HepG2 (cell line): Measurements from ENCODE around the gene TESK1. TPM values are rescaled to one million over a fixed set of nuclear protein-coding genes. Genes with fewer than 3 reads are reported as not detected.
A peak's percentile ranks its signal among the peaks of the same experiment; 100 is the strongest.

Source experiments
- FOXA3 ChIP-seq: IDR thresholded peaks from 2 replicates; pipeline ENCODE4 v1.6.1; 2016; ENCODE audit warnings: missing genetic modification reagents, missing compliant biosample characterization
- GABPB1 ChIP-seq: IDR thresholded peaks from 2 replicates; pipeline ENCODE4 v1.6.1; 2016; ENCODE audit warnings: mild to moderate bottlenecking, missing genetic modification reagents, moderate library complexity, missing compliant biosample characterization
- JUND ChIP-seq: sonication (generic); formaldehyde crosslinking; IDR thresholded peaks from 2 replicates; pipeline ENCODE4 v1.8.0; 2022; ENCODE audit warnings: mild to moderate bottlenecking, missing genetic modification reagents
- MAFK ChIP-seq, 2 experiments: IDR thresholded peaks in 1 of 2; conservative IDR thresholded peaks in 1 of 2; 2 replicates each; pipeline ENCODE4 v1.6.1; 2011; ENCODE audit warnings: improper control_type of control experiment in 2 of 2, low read length in 2 of 2
- MAZ ChIP-seq, 2 experiments: sonication (generic) in 1 of 2; formaldehyde crosslinking in 1 of 2; IDR thresholded peaks; 2 replicates each; pipeline versions ENCODE4 v1.5.0 to v1.6.1; 2012 to 2020; ENCODE audit warnings: low read depth in 2 of 2, mild to moderate bottlenecking in 2 of 2, borderline replicate concordance in 1 of 2, improper control_type of control experiment in 1 of 2, low read length in 1 of 2, missing genetic modification reagents in 1 of 2, moderate library complexity in 1 of 2
- NFE2L1 ChIP-seq: sonication (generic); formaldehyde crosslinking; IDR thresholded peaks from 2 replicates; pipeline ENCODE4 v1.4.0; 2020; ENCODE audit warnings: missing genetic modification reagents, mild to moderate bottlenecking, borderline replicate concordance
- REL ChIP-seq: sonication (generic); formaldehyde crosslinking; conservative IDR thresholded peaks from 2 replicates; pipeline ENCODE4 v1.8.0; 2022; ENCODE audit warnings: mild to moderate bottlenecking, missing genetic modification reagents, moderate library complexity
- SMAD3 ChIP-seq: sonication (generic); formaldehyde crosslinking; IDR thresholded peaks from 2 replicates; pipeline ENCODE4 v1.4.0; 2020; ENCODE audit warnings: missing genetic modification reagents
- SYNCRIP ChIP-seq: fragments of 200-400 bp; formaldehyde crosslinking; IDR thresholded peaks from 2 replicates; pipeline ENCODE4 v1.6.1; 2018; ENCODE audit warnings: mild to moderate bottlenecking, low read depth, low read length; ENCODE audit not compliant: insufficient read depth
- U2AF2 ChIP-seq: fragments of 200-400 bp; formaldehyde crosslinking; IDR thresholded peaks from 2 replicates; pipeline ENCODE4 v1.6.1; 2017; ENCODE audit warnings: low read depth, mild to moderate bottlenecking, low read length
- YEATS2 ChIP-seq: sonication (generic); formaldehyde crosslinking; IDR thresholded peaks from 2 replicates; pipeline ENCODE4 v1.4.0; 2020; ENCODE audit warnings: missing genetic modification reagents, borderline replicate concordance
- ZNF326 ChIP-seq: sonication (generic); formaldehyde crosslinking; IDR thresholded peaks from 2 replicates; pipeline ENCODE4 v1.4.0; 2020; ENCODE audit warnings: missing genetic modification reagents, borderline replicate concordance
- ZNF557 ChIP-seq: sonication (generic); formaldehyde crosslinking; IDR thresholded peaks from 2 replicates; pipeline ENCODE4 v1.4.0; 2020; ENCODE audit warnings: missing genetic modification reagents
- ZNF605 ChIP-seq: sonication (generic); formaldehyde crosslinking; IDR thresholded peaks from 2 replicates; pipeline ENCODE4 v1.8.0; 2022; ENCODE audit warnings: mild to moderate bottlenecking, missing genetic modification reagents
- ZNF619 ChIP-seq: sonication (generic); formaldehyde crosslinking; IDR thresholded peaks from 2 replicates; pipeline ENCODE4 v1.4.0; 2020; ENCODE audit warnings: mild to moderate bottlenecking, missing genetic modification reagents
- ZNF788 ChIP-seq: sonication (generic); formaldehyde crosslinking; IDR thresholded peaks from 2 replicates; pipeline ENCODE4 v1.5.0; 2020; ENCODE audit warnings: mild to moderate bottlenecking, missing genetic modification reagents, borderline replicate concordance
- ZSCAN22 ChIP-seq: sonication (generic); formaldehyde crosslinking; IDR thresholded peaks from 2 replicates; pipeline ENCODE4 v1.4.0; 2020; ENCODE audit warnings: mild to moderate bottlenecking, missing genetic modification reagents
- polyA plus RNA-seq, 8 experiments: library from polyadenylated mRNA; depleted of rRNA in 3 of 8; stranded (reverse) in 7 of 8; unstranded in 1 of 8; fragments of >200 nt; fragmentation: Illumina TruSeq in 4 of 8; extraction: Trizol in 4 of 8; gene quantifications; 2 replicates each; pipeline versions ENCODE4 v1.2.1 to v1.2.3, GENCODE V29; 2011 to 2016; ENCODE audit warnings: low read depth in 4 of 8, missing spikeins in 1 of 8, mixed read lengths in 1 of 8; ENCODE audit not compliant: insufficient read depth in 1 of 8
- total RNA-seq, 5 experiments: library from RNA; depleted of rRNA; stranded (reverse); fragments of >200 nt; fragmentation: Illumina TruSeq; extraction: Trizol; gene quantifications; 2 replicates each; pipeline ENCODE4 v1.2.3, GENCODE V29; 2016; ENCODE audit warnings: low read depth in 1 of 5
- TF ChIP-seq, protein P1 (sequence below): sonication (generic); formaldehyde crosslinking; IDR thresholded peaks from 2 replicates; pipeline ENCODE4 v1.5.1; 2020; ENCODE audit warnings: mild to moderate bottlenecking, missing genetic modification reagents, moderate library complexity
- TF ChIP-seq, protein P2 (sequence below): sonication (generic); formaldehyde crosslinking; IDR thresholded peaks from 2 replicates; pipeline ENCODE4 v1.9.0; 2021; ENCODE audit warnings: missing genetic modification reagents, mild to moderate bottlenecking, borderline replicate concordance
- TF ChIP-seq, protein P3 (sequence below): sonication (generic); formaldehyde crosslinking; IDR thresholded peaks from 2 replicates; pipeline ENCODE4 v1.5.0; 2020; ENCODE audit warnings: mild to moderate bottlenecking, low read depth, missing genetic modification reagents, borderline replicate concordance
- TF ChIP-seq, protein P4 (sequence below): sonication (generic); IDR thresholded peaks from 2 replicates; pipeline ENCODE4 v1.6.1; 2016; ENCODE audit warnings: low read depth, borderline replicate concordance

TESK1 gene
- total and polyA plus RNA-seq, 2 of the 13 experiments (the other 11 are each of a cell fraction or from before 2014, with no cell fraction given) = 7.3 to 13.6 TPM

DNA sequence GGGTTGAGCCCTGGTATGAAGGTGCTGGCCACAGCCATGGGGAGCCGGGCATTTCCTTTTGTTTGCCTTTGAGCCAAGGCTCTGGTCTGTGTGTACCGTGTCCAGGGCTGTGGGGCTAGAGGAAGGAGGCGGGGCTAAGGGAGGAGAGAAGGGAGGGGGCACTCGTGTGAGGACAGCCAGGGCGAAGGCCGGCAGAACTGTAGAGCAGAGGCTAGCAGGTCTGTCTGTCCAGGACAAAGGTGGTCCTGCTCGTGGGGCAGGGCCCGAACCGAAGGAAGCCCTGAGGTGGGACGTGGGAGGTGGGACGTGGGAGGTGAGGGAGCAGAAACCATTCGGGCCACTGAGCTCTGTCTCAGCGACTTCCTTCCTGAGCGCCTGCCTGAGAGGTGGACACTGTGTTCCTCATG is 41.3 kb upstream of the TESK1 start (continued):
- TF ChIP-seq, protein P1, sequence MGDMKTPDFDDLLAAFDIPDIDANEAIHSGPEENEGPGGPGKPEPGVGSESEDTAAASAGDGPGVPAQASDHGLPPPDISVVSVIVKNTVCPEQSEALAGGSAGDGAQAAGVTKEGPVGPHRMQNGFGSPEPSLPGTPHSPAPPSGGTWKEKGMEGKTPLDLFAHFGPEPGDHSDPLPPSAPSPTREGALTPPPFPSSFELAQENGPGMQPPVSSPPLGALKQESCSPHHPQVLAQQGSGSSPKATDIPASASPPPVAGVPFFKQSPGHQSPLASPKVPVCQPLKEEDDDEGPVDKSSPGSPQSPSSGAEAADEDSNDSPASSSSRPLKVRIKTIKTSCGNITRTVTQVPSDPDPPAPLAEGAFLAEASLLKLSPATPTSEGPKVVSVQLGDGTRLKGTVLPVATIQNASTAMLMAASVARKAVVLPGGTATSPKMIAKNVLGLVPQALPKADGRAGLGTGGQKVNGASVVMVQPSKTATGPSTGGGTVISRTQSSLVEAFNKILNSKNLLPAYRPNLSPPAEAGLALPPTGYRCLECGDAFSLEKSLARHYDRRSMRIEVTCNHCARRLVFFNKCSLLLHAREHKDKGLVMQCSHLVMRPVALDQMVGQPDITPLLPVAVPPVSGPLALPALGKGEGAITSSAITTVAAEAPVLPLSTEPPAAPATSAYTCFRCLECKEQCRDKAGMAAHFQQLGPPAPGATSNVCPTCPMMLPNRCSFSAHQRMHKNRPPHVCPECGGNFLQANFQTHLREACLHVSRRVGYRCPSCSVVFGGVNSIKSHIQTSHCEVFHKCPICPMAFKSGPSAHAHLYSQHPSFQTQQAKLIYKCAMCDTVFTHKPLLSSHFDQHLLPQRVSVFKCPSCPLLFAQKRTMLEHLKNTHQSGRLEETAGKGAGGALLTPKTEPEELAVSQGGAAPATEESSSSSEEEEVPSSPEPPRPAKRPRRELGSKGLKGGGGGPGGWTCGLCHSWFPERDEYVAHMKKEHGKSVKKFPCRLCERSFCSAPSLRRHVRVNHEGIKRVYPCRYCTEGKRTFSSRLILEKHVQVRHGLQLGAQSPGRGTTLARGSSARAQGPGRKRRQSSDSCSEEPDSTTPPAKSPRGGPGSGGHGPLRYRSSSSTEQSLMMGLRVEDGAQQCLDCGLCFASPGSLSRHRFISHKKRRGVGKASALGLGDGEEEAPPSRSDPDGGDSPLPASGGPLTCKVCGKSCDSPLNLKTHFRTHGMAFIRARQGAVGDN = peak; percentile 68
- TF ChIP-seq GABPB1 (CRISPR knock-in tag) (peak; percentile 27; the same call in 1 of the 2 replicates), ZNF619 (CRISPR knock-in tag) (peak; percentile 73; the same call in 1 of the 2 replicates), SYNCRIP (no peak), MAZ (IDR thresholded peaks at IDR 0.05; ENCODE audit: borderline replicate concordance, low read depth, low read length) (peak; percentile 72; the same call in 1 of the 2 replicates), MAZ (CRISPR knock-in tag; IDR thresholded peaks at IDR 0.05; ENCODE audit: low read depth) (peak; percentile 62), YEATS2 (CRISPR knock-in tag) (0 out of 2 replicates have a peak, but pooled peaks have one; percentile 46), ZSCAN22 (CRISPR knock-in tag) (no peak), ZNF788 (CRISPR knock-in tag) (no peak), ZNF326 (CRISPR knock-in tag) (no peak), MAFK (conservative IDR thresholded peaks at IDR 0.05 in 1 of 2, IDR thresholded peaks at IDR 0.05 in 1 of 2; ENCODE audit: low read length in 2 of 2) (no peak), REL (no peak), JUND (no peak), U2AF2 (no peak), ZNF605 (CRISPR knock-in tag) (0 out of 2 replicates have a peak, but pooled peaks have one; percentile 17), FOXA3 (no peak), NFE2L1 (CRISPR knock-in tag) (no peak), ZNF557 (CRISPR knock-in tag) (no peak), SMAD3 (CRISPR knock-in tag) (no peak)
- TF ChIP-seq, protein P2, sequence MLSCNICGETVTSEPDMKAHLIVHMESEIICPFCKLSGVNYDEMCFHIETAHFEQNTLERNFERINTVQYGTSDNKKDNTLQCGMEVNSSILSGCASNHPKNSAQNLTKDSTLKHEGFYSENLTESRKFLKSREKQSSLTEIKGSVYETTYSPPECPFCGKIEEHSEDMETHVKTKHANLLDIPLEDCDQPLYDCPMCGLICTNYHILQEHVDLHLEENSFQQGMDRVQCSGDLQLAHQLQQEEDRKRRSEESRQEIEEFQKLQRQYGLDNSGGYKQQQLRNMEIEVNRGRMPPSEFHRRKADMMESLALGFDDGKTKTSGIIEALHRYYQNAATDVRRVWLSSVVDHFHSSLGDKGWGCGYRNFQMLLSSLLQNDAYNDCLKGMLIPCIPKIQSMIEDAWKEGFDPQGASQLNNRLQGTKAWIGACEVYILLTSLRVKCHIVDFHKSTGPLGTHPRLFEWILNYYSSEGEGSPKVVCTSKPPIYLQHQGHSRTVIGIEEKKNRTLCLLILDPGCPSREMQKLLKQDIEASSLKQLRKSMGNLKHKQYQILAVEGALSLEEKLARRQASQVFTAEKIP (CRISPR knock-in tag) = no peak
- TF ChIP-seq, protein P3, sequence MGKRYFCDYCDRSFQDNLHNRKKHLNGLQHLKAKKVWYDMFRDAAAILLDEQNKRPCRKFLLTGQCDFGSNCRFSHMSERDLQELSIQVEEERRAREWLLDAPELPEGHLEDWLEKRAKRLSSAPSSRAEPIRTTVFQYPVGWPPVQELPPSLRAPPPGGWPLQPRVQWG (CRISPR knock-in tag) = no peak
- TF ChIP-seq, protein P4, sequence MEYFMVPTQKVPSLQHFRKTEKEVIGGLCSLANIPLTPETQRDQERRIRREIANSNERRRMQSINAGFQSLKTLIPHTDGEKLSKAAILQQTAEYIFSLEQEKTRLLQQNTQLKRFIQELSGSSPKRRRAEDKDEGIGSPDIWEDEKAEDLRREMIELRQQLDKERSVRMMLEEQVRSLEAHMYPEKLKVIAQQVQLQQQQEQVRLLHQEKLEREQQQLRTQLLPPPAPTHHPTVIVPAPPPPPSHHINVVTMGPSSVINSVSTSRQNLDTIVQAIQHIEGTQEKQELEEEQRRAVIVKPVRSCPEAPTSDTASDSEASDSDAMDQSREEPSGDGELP = no peak
